K562 (cell line): ENCODE measurements around the gene RFX3. TPM values are rescaled to one million over a fixed set of nuclear protein-coding genes. Genes with fewer than 3 reads are reported as not detected.
A peak's percentile ranks its signal among the peaks of the same experiment; 100 is the strongest.

Experiments
- MCM2 ChIP-seq: fragments of 450-650 bp; IDR thresholded peaks from 2 replicates; pipeline ENCODE4 v1.6.1; 2017; ENCODE audit warnings: low read depth, mild to moderate bottlenecking
- REST ChIP-seq, 2 experiments: fragments of 450-650 bp; formaldehyde crosslinking in 1 of 2; IDR thresholded peaks; 2 replicates each; pipeline versions ENCODE4 v1.4.0 to v1.6.1; 2014 to 2020; ENCODE audit warnings: mild to moderate bottlenecking in 2 of 2, borderline replicate concordance in 1 of 2, low read depth in 1 of 2
- SPI1 ChIP-seq: IDR thresholded peaks from 2 replicates; pipeline ENCODE4 v1.6.1; 2011; ENCODE audit warnings: low read depth, low read length, control low read depth, borderline replicate concordance
- ZNF232 ChIP-seq: sonication (generic); formaldehyde crosslinking; IDR thresholded peaks from 2 replicates; pipeline ENCODE4 v1.8.0; 2022; ENCODE audit warnings: mild to moderate bottlenecking, missing genetic modification reagents
- polyA plus RNA-seq, 8 experiments: library from polyadenylated mRNA; depleted of rRNA in 4 of 8; stranded (reverse) in 5 of 8; unstranded in 3 of 8; fragments of >200 nt; fragmentation: Nextera tagmentation in 2 of 8; fragmentation: Illumina TruSeq in 1 of 8; extraction: Ambion mirVana in 2 of 8; extraction: Trizol in 1 of 8; gene quantifications; 2 replicates each; pipeline versions ENCODE4 v1.2.1 to v1.2.3, GENCODE V29; 2011 to 2014; ENCODE audit warnings: inconsistent platforms in 1 of 8, missing spikeins in 1 of 8
- total RNA-seq, 7 experiments: library from RNA; depleted of rRNA in 6 of 7; stranded (reverse); fragments of >200 nt in 6 of 7; fragmentation: Illumina TruSeq in 2 of 7; extraction: Trizol in 2 of 7; gene quantifications; 2 replicates each; pipeline versions ENCODE4 v1.2.1 to v1.2.3, GENCODE V29; 2011 to 2021; ENCODE audit warnings: low replicate concordance in 1 of 7
- TF ChIP-seq, protein P1 (sequence below): sonication (generic); formaldehyde crosslinking; IDR thresholded peaks from 2 replicates; pipeline ENCODE4 v1.8.0; 2022; ENCODE audit warnings: mild to moderate bottlenecking, missing genetic modification reagents
- TF ChIP-seq, protein P2 (sequence below): fragments of 250-450 bp; sonication (Bioruptor Pico); IDR thresholded peaks from 2 replicates; pipeline ENCODE4 v1.4.0; 2020; ENCODE audit warnings: mild to moderate bottlenecking, moderate library complexity, borderline replicate concordance
- TF ChIP-seq, protein P3 (sequence below): sonication (generic); formaldehyde crosslinking; IDR thresholded peaks from 2 replicates; pipeline ENCODE4 v1.8.1; 2023; ENCODE audit warnings: mild to moderate bottlenecking, missing genetic modification reagents

The RFX3 gene
- total and polyA plus RNA-seq, 9 of the 15 experiments (the other 6 are each of a cell fraction or from before 2014, with no cell fraction given) = 0.86 to 4.9 (median 2.0) TPM

- TF ChIP-seq, protein P1, sequence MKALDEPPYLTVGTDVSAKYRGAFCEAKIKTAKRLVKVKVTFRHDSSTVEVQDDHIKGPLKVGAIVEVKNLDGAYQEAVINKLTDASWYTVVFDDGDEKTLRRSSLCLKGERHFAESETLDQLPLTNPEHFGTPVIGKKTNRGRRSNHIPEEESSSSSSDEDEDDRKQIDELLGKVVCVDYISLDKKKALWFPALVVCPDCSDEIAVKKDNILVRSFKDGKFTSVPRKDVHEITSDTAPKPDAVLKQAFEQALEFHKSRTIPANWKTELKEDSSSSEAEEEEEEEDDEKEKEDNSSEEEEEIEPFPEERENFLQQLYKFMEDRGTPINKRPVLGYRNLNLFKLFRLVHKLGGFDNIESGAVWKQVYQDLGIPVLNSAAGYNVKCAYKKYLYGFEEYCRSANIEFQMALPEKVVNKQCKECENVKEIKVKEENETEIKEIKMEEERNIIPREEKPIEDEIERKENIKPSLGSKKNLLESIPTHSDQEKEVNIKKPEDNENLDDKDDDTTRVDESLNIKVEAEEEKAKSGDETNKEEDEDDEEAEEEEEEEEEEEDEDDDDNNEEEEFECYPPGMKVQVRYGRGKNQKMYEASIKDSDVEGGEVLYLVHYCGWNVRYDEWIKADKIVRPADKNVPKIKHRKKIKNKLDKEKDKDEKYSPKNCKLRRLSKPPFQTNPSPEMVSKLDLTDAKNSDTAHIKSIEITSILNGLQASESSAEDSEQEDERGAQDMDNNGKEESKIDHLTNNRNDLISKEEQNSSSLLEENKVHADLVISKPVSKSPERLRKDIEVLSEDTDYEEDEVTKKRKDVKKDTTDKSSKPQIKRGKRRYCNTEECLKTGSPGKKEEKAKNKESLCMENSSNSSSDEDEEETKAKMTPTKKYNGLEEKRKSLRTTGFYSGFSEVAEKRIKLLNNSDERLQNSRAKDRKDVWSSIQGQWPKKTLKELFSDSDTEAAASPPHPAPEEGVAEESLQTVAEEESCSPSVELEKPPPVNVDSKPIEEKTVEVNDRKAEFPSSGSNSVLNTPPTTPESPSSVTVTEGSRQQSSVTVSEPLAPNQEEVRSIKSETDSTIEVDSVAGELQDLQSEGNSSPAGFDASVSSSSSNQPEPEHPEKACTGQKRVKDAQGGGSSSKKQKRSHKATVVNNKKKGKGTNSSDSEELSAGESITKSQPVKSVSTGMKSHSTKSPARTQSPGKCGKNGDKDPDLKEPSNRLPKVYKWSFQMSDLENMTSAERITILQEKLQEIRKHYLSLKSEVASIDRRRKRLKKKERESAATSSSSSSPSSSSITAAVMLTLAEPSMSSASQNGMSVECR (CRISPR knock-in tag) = no peak
- TF ChIP-seq REST (IDR thresholded peaks at IDR 0.05; ENCODE audit: borderline replicate concordance) (no peak), REST (CRISPR knock-in tag; IDR thresholded peaks at IDR 0.05; ENCODE audit: low read depth) (no peak), SPI1 (peak; percentile 88), MCM2 (no peak), ZNF232 (no peak)
- TF ChIP-seq, protein P2, sequence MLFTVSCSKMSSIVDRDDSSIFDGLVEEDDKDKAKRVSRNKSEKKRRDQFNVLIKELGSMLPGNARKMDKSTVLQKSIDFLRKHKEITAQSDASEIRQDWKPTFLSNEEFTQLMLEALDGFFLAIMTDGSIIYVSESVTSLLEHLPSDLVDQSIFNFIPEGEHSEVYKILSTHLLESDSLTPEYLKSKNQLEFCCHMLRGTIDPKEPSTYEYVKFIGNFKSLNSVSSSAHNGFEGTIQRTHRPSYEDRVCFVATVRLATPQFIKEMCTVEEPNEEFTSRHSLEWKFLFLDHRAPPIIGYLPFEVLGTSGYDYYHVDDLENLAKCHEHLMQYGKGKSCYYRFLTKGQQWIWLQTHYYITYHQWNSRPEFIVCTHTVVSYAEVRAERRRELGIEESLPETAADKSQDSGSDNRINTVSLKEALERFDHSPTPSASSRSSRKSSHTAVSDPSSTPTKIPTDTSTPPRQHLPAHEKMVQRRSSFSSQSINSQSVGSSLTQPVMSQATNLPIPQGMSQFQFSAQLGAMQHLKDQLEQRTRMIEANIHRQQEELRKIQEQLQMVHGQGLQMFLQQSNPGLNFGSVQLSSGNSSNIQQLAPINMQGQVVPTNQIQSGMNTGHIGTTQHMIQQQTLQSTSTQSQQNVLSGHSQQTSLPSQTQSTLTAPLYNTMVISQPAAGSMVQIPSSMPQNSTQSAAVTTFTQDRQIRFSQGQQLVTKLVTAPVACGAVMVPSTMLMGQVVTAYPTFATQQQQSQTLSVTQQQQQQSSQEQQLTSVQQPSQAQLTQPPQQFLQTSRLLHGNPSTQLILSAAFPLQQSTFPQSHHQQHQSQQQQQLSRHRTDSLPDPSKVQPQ (CRISPR knock-in tag) = no peak
- TF ChIP-seq, protein P3, sequence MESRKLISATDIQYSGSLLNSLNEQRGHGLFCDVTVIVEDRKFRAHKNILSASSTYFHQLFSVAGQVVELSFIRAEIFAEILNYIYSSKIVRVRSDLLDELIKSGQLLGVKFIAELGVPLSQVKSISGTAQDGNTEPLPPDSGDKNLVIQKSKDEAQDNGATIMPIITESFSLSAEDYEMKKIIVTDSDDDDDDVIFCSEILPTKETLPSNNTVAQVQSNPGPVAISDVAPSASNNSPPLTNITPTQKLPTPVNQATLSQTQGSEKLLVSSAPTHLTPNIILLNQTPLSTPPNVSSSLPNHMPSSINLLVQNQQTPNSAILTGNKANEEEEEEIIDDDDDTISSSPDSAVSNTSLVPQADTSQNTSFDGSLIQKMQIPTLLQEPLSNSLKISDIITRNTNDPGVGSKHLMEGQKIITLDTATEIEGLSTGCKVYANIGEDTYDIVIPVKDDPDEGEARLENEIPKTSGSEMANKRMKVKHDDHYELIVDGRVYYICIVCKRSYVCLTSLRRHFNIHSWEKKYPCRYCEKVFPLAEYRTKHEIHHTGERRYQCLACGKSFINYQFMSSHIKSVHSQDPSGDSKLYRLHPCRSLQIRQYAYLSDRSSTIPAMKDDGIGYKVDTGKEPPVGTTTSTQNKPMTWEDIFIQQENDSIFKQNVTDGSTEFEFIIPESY (CRISPR knock-in tag) = no peak
Observed at GRCh38 chr9:3507395-3508077, 18.3 kb downstream of the RFX3 start (continued).
